HG02642 (cell line): ENCODE results near the gene SEC24B.
"Not testable (repeated sequence)": the region's sequence is repeated elsewhere in the genome, so short reads cannot be mapped to it uniquely, and the experiment has no call there.

ENCODE experiments used
- ATAC-seq: cut with Tn5 transposase; IDR thresholded peaks from one replicate; pipeline ENCODE4 v1.9.1; 2021; ENCODE audit warnings: mild to moderate bottlenecking; ENCODE audit not compliant: unreplicated experiment, poor library complexity

The SEC24B gene

DNA sequence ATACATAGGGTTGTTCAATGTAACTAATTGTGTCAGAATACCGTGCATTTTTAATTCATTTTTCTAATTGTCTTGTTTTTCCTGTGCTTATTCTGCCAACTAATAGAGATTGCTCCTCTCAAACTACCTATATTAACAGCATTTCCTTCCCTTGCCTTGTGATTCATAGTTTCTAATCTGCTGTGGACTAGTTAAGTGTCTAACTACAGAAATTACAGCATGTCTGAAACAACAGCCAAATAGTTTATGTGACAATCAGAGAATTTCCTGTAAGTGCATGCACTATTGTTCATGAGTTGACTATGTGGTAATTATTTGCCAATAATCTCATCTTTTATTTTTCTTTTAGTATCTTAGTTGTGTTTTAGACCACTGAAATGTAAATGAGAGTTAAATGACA, 4.1 kb upstream of the SEC24B start:
- ATAC-seq: no peak

DNA sequence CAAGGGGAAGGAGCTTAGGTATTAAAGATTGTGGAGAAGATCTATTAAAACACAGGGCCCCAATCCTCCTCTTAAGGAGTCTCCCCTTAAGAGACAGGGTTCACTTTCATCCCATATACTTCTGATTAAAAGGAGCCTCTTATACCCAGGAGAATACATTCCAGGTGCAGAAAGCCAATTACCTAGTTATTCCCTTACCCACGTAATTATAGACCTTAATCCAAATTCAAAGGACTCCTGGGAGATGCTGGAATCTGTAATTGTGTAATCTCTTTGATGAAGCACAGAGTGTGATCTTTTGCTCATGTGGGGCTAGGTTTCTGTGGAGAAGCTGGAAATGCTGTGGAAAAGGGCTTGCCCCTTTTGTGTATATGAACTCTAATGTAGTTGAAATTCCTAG, 1.4 kb upstream of the SEC24B start:
- no peak for ATAC-seq

DNA sequence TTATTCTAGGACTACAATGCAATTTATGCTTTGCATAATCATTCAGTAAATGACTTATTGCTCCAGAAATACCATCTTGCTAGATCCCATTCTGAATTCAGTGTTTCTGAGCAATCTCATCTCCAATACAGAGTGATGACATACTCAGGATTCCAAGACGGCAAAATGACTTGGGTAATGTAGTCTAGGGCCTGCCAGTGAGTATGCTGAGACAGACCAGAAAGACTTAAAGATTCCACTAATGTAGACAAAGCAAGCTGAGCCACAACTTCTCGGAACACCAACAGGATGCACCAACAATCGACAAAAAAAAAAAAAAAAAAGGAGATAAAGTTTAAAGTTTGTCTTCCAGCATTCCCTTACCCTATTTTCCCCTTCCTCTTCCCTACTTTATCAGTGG, 919 bp upstream of the SEC24B start:
- no peak for ATAC-seq

DNA sequence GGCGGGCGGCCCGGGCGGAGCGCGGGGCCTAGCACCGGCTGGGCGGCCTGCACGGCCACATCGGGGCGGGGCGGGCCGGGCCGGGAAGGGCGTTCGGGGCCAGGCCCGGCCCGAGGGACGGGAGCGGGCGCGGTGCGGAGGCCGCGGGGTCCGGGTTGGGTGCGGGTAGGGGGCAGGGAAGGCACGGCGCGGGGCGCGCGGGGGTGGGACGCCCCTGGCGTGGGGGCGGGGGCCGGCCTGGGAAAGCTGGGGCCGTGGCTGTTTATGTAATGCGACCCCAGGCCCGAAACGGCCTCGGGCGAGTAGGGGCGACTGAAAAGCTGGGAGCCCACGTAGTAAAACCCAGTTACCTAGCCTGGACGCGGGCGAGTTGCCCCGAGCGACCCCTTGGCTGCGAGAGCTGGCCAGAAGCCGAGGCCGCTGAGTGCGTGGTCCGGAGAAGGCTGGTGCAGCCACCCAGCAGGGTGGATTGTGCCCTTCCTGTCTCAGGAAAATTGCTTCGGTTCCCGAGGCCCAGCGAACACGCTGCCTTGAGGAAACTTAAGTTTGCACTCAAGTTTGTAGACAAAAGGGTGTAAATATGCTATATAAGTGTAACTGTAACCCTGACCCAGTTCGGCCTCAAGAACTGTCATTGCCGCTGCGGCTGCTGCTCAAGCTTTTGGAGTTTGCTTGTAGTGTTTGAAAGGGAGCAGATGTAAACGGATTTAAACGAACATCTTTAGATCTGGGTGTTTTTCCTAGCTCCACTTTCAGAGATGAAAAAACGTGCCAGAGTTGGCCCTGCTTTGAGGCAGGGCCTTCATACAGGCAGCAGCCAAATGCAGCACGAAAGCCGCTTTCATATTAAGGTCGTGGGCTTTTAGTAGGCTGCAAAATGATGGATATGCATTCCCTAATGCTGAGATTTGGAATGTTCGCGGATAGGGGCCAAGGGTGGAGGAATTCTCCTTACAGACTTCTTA, 674 bp downstream of the SEC24B start:
- peak; percentile 52 for ATAC-seq

- no peak for ATAC-seq
Measured at GRCh38 chr4:109435635-109436034, 2.0 kb downstream of the SEC24B start.

- ATAC-seq: no peak
Measured at GRCh38 chr4:109436504-109436903, 2.9 kb downstream of the SEC24B start.

DNA sequence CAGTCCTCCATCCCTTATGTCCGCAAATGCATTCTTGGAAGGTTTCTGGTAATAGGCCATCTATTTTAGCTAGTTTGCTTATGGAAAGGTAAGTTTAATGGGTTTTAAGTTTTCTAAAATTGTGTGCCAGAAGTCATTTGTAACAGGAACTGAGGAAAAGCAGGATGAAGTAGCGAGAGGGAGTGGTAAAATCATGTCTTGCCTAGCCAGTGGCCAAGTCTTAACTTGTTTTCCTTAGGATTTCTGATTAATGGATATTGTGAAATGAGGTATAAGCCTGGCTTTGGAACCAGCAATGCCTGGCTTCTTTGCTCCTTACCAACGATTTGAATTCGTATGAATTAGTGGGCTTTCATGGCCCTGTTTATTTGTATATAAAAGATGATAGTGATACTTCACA, 7.3 kb downstream of the SEC24B start:
- ATAC-seq: no peak

DNA sequence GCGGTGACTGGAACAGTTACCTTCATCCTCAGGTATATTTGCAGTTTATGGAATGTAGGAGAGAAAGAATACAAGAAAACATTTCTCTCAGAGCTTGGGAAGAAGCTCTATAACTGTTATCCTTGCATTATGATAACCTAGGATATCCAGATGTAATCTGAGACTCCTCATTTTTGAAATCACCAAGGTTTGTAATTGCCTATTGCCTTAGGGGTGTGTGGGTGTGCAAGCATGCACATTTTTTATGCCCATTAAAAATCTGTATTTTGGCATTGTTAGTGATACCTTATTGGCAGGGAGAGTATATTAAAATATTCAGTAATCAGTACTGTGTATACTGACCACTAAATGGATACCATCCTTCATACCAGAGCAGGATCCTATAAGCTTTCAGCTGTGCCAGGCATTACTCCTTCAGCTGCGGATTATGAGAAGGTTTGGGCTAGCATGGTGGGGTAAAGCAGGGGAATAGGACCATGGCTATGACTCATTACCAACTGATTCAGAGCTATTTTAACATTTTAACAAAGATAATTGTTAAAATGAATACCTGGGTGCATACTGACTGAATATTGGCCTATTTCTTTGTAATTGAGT, 8.3 kb downstream of the SEC24B start:
- ATAC-seq: no peak

DNA sequence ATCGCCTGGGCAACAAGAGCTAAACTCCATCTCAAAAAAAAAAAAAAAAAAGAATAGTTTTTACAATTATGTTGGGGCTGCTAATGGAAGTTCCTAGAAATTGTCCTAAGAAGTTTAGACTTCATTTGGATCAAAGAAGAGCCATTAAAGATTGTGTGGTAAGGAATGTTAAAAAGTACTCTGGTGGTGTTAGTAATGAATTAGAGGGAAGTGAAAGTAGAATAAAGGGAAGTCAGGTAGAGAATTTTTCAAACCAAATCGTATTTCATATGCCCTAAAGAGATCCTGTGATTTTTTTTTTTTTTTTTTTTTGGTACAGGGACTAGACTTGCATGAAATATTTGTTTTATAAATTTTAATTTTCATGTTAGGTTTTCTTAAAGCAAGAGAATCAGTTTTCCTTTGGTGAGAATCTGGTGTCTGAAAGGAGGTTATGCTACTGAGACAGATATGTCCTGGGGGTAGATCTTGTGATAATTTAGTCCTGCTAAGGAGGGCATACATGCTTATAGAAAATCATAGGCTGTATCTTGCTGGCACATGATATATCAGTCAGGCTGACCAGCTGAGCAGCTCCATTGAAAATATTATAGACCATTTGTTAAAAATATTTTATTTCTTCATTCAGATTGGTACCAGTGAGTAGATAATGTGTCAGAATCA, 10.7 kb downstream of the SEC24B start:
- ATAC-seq: peak; percentile 54

GRCh38 chr4:109447278-109447677, 13.7 kb downstream of the SEC24B start:
- ATAC-seq: no peak

DNA sequence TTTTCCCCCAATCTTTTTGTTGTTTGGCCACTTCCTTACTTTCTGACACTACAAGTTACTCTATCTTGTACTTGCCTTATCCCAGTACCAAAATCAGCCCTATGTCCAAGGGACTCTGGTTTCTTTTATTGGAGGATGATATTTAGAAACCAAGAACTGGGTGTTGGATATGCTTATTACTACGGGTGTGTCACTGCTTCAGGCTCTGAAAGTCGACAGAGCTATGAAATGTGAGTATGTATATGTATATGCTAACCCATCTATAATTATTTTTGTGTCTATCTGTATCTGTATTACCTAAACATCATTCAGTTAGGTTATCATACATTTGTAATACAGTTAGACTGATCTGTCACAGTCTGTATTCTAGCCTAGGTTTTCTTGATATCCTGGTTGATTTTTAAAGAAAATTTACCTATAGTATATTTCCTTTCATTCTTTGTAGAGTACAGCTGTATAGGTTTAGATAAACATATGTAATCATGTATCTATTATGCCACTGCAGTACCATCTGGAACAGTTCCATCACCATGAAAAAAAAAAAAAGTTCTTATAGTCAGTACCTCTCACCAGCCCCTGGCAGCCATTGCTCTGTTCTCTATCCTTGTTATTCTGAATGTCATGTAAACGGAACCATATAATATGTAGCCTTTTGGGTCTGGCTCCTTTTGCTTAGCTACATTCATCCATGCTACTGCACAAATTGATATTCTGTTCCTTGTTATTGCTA, 18.1 kb downstream of the SEC24B start:
- ATAC-seq: no peak

- not testable (repeated sequence) for ATAC-seq
Measured at GRCh38 chr4:109453110-109453509, 19.5 kb downstream of the SEC24B start.

DNA sequence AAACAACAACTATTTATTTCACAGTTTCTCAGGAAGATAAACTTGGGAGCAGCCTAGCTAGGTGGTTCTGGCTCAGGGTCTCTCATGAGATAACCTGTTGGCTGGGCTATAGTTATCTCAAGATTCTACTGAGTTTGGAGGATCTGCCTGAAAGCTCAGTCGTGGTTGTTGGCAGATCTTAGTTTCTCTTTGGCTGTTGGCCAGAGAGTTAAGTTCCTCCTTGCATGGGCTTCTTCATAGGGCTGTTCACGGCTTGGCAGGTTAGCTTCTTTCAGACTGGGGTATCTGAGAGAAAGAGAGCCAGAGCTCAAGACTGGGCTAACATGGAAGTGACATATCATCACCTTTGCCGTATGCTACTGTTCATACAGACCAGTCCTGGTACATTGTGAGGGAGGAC, 28.7 kb downstream of the SEC24B start:
- ATAC-seq: peak; percentile 81

DNA sequence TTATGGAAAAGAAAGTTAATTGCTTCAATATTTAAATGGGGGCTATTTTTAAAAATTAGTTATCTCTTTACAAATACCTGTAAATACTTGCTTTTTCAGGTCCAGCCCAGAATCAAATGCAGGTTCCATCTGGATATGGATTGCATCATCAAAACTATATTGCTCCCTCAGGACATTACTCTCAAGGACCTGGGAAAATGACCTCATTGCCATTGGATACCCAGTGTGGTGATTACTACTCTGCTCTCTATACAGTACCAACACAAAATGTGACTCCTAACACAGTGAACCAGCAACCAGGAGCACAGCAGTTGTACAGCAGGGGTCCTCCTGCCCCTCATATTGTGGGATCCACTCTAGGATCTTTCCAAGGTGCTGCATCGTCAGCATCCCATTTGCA, 29.2 kb downstream of the SEC24B start:
- no peak for ATAC-seq

GRCh38 chr4:109465069-109465468, 31.5 kb downstream of the SEC24B start:
- no peak for ATAC-seq

- no peak for ATAC-seq
Measured at GRCh38 chr4:109469915-109470314, 36.3 kb downstream of the SEC24B start.

GRCh38 chr4:109472343-109472761, 38.7 kb downstream of the SEC24B start:
- ATAC-seq: no peak

DNA sequence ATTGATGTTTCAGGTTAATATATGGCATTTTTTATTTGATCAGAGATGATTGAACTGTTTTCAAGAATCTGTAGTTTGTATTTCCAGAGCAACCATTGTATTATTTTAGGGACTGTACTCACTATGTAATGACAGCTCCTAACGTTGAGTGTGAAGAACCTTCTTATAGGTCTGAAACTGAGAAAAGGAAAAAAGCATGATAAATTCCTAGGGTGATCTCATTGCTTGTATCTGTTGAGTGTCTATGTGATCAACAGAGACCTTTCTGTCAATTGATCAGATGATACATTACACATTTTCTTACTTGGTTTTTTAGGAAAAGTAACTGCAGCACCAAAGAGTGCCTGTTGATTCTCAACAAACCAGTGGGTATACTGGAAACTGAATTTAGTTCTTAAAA, 40.2 kb downstream of the SEC24B start:
- no peak for ATAC-seq

- no peak for ATAC-seq
Measured at GRCh38 chr4:109486007-109486406, 52.4 kb downstream of the SEC24B start.

DNA sequence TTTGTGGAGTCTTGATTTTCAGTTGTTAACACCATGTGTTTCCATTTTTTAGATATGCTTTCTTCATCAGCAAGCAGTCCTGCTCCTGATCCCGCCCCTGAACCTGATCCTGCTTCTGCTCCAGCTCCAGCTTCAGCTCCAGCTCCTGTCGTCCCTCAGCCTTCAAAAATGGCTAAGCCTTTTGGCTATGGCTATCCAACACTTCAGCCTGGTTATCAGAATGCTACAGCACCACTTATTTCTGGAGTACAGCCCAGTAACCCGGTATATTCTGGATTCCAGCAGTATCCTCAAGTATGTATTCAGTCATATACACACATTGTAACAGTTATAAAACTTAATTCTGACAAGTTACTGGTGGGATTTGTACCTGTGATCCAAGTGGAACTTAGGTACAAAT, 60.9 kb downstream of the SEC24B start:
- no peak for ATAC-seq

- no peak for ATAC-seq
Measured at GRCh38 chr4:109495514-109495913, 61.9 kb downstream of the SEC24B start.
